Measurements from ENCODE around the gene MYB.

DNA sequence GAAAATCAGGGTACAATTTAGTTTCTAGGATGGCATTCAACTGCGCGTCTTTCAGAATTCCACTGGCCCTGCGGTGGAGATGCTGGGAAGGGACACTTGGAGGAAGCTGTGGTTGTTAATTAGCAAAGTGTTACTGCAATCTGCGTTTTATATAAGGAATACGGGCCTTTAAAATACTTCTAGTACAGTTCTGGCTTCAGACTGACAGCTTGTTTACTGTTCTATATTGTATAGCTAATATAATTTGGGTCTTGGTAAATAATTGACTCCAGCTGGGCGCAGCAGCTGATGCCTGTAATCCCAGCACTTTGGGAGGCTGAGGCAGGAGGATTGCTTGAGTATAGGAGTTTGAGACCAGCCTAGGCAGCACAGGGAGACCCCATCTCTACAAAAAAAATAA is 63.7 kb downstream of the MYB start:
- no peak for TF ChIP-seq ZEB2 (tag by site-specific recombination; IDR thresholded peaks at IDR 0.05)
- no peak for TF ChIP-seq REST (tag by site-specific recombination; IDR thresholded peaks at IDR 0.05)
- TF ChIP-seq, protein P1, sequence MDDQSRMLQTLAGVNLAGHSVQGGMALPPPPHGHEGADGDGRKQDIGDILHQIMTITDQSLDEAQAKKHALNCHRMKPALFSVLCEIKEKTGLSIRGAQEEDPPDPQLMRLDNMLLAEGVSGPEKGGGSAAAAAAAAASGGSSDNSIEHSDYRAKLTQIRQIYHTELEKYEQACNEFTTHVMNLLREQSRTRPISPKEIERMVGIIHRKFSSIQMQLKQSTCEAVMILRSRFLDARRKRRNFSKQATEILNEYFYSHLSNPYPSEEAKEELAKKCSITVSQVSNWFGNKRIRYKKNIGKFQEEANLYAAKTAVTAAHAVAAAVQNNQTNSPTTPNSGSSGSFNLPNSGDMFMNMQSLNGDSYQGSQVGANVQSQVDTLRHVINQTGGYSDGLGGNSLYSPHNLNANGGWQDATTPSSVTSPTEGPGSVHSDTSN (CRISPR knock-in tag; IDR thresholded peaks at IDR 0.05) = no peak
- no peak for TF ChIP-seq SP3 (tag by site-specific recombination; IDR thresholded peaks at IDR 0.05)
- TF ChIP-seq, protein P2, sequence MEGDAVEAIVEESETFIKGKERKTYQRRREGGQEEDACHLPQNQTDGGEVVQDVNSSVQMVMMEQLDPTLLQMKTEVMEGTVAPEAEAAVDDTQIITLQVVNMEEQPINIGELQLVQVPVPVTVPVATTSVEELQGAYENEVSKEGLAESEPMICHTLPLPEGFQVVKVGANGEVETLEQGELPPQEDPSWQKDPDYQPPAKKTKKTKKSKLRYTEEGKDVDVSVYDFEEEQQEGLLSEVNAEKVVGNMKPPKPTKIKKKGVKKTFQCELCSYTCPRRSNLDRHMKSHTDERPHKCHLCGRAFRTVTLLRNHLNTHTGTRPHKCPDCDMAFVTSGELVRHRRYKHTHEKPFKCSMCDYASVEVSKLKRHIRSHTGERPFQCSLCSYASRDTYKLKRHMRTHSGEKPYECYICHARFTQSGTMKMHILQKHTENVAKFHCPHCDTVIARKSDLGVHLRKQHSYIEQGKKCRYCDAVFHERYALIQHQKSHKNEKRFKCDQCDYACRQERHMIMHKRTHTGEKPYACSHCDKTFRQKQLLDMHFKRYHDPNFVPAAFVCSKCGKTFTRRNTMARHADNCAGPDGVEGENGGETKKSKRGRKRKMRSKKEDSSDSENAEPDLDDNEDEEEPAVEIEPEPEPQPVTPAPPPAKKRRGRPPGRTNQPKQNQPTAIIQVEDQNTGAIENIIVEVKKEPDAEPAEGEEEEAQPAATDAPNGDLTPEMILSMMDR (tag by site-specific recombination; IDR thresholded peaks at IDR 0.05) = no peak
- no peak for TF ChIP-seq ZNF660 (tag by site-specific recombination; IDR thresholded peaks at IDR 0.05)
- no peak for TF ChIP-seq BCL11A (tag by site-specific recombination; IDR thresholded peaks at IDR 0.05; ENCODE audit: low read depth)
- TF ChIP-seq ZNF37A (tag by site-specific recombination; IDR thresholded peaks at IDR 0.05) = no peak
- no peak for TF ChIP-seq ZNF114 (tag by site-specific recombination; IDR thresholded peaks at IDR 0.05)
- TF ChIP-seq ZNF629 (tag by site-specific recombination; IDR thresholded peaks at IDR 0.05) = no peak
- no peak for TF ChIP-seq ZNF518A (tag by site-specific recombination; conservative IDR thresholded peaks at IDR 0.05; ENCODE audit: low read depth)
- no peak for TF ChIP-seq OSR2 (tag by site-specific recombination; IDR thresholded peaks at IDR 0.05)
- TF ChIP-seq, protein P3, sequence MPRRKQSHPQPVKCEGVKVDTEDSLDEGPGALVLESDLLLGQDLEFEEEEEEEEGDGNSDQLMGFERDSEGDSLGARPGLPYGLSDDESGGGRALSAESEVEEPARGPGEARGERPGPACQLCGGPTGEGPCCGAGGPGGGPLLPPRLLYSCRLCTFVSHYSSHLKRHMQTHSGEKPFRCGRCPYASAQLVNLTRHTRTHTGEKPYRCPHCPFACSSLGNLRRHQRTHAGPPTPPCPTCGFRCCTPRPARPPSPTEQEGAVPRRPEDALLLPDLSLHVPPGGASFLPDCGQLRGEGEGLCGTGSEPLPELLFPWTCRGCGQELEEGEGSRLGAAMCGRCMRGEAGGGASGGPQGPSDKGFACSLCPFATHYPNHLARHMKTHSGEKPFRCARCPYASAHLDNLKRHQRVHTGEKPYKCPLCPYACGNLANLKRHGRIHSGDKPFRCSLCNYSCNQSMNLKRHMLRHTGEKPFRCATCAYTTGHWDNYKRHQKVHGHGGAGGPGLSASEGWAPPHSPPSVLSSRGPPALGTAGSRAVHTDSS (tag by site-specific recombination; IDR thresholded peaks at IDR 0.05) = no peak
- TF ChIP-seq SCRT1 (tag by site-specific recombination; IDR thresholded peaks at IDR 0.05; ENCODE audit: borderline replicate concordance) = no peak

Measured in HEK293 (cell line).